ENCODE results near the gene PTPRCAP. TPM values are rescaled to one million over a fixed set of nuclear protein-coding genes. Genes with fewer than 3 reads are reported as not detected.

PTPRCAP gene
- polyA plus RNA-seq, 1 of the 3 experiments (the other 2 are of a cell fraction): 1.4 TPM

DNA sequence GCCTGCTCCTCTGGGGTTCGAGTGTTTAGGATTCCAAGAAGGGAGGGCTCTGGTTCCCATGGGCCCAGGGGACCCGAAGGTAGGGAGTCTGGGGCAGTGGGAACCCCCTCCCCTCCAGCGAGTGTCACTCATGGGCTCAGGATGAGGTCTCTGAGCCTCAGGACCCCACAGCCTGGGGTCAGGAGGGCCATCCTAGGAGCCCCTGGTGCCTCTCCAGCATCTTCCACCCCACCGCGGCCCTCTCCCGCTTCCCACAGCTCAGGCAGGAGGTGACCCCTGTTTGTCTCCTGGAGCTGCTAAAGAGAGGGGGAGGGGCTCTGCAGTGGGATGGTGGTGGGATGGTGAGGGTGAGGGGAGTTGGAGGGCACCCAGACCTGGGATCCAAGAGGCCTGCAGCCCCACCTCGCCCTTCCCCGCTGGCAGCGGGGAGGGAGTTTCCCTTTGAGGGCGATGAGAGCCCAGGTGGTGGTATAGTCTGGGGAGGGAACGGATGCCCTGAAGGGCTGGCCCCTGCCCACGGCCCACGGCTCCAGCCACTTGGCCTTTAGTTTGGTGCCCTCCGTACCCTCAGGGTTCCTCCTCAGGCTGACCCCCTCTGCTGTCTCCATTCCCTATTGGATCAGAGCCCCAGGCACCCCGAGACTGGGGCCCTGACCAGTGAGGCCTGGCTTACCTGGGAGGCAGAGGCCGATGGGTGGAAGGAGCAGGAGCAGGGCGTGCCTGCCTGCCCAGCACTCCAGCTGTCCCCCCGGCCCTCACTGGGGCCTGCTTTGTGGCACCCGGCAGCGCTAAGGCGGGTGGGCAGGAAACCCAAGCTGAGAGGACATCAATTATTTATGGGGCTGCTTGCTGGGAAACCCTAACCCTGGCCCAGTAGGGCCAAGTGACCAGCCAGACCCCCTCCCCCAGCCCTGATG is 16.6 kb upstream of the PTPRCAP start:
- TF ChIP-seq EZH2phosphoT487 (IDR thresholded peaks at IDR 0.05; ENCODE audit: borderline replicate concordance, low read depth): no peak
- TF ChIP-seq, protein P1, sequence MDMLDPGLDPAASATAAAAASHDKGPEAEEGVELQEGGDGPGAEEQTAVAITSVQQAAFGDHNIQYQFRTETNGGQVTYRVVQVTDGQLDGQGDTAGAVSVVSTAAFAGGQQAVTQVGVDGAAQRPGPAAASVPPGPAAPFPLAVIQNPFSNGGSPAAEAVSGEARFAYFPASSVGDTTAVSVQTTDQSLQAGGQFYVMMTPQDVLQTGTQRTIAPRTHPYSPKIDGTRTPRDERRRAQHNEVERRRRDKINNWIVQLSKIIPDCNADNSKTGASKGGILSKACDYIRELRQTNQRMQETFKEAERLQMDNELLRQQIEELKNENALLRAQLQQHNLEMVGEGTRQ (IDR thresholded peaks at IDR 0.05; ENCODE audit: borderline replicate concordance, low read depth, low read length): no peak
- no peak for TF ChIP-seq SMC3 (IDR thresholded peaks at IDR 0.05; ENCODE audit: low read depth, low read length)
- no peak for TF ChIP-seq FOXM1 (IDR thresholded peaks at IDR 0.05; ENCODE audit: low read depth)
- TF ChIP-seq TEAD4 (IDR thresholded peaks at IDR 0.05; ENCODE audit: borderline replicate concordance, insufficient read depth): no peak
- TF ChIP-seq, protein P2, sequence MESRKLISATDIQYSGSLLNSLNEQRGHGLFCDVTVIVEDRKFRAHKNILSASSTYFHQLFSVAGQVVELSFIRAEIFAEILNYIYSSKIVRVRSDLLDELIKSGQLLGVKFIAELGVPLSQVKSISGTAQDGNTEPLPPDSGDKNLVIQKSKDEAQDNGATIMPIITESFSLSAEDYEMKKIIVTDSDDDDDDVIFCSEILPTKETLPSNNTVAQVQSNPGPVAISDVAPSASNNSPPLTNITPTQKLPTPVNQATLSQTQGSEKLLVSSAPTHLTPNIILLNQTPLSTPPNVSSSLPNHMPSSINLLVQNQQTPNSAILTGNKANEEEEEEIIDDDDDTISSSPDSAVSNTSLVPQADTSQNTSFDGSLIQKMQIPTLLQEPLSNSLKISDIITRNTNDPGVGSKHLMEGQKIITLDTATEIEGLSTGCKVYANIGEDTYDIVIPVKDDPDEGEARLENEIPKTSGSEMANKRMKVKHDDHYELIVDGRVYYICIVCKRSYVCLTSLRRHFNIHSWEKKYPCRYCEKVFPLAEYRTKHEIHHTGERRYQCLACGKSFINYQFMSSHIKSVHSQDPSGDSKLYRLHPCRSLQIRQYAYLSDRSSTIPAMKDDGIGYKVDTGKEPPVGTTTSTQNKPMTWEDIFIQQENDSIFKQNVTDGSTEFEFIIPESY (IDR thresholded peaks at IDR 0.05; ENCODE audit: borderline replicate concordance, low read depth): no peak
- no peak for TF ChIP-seq MEF2A (IDR thresholded peaks at IDR 0.05; ENCODE audit: borderline replicate concordance, low read depth)
- no peak for TF ChIP-seq CTCF (IDR thresholded peaks at IDR 0.05)
- no peak for TF ChIP-seq RXRA (IDR thresholded peaks at IDR 0.05; ENCODE audit: borderline replicate concordance, low read depth)
- no peak for TF ChIP-seq EP300 (IDR thresholded peaks at IDR 0.05; ENCODE audit: borderline replicate concordance in 1 of 2, low read depth in 1 of 2, low read length in 1 of 2)
- no peak for TF ChIP-seq MXI1 (IDR thresholded peaks at IDR 0.05; ENCODE audit: low read depth, low read length)
- no peak for TF ChIP-seq ELF1 (IDR thresholded peaks at IDR 0.05)
- TF ChIP-seq RCOR1 (IDR thresholded peaks at IDR 0.05; ENCODE audit: low read length): no peak
- TF ChIP-seq, protein P3, sequence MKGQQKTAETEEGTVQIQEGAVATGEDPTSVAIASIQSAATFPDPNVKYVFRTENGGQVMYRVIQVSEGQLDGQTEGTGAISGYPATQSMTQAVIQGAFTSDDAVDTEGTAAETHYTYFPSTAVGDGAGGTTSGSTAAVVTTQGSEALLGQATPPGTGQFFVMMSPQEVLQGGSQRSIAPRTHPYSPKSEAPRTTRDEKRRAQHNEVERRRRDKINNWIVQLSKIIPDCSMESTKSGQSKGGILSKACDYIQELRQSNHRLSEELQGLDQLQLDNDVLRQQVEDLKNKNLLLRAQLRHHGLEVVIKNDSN (IDR thresholded peaks at IDR 0.05; ENCODE audit: borderline replicate concordance, low read depth): no peak
- no peak for TF ChIP-seq IRF3 (IDR thresholded peaks at IDR 0.05; ENCODE audit: low read depth, low read length)
- no peak for TF ChIP-seq FOSL2 (IDR thresholded peaks at IDR 0.05; ENCODE audit: borderline replicate concordance, low read depth)
- no peak for TF ChIP-seq TCF12 (IDR thresholded peaks at IDR 0.05)
- TF ChIP-seq POLR2AphosphoS5 (IDR thresholded peaks at IDR 0.05; ENCODE audit: low read depth, low read length): no peak

More for the DNA sequence above, 16.6 kb upstream of the PTPRCAP start:
- CTCF ChIA-PET: interaction anchor here (0.6 kb wide), 1 partner anchor 13 kb away, joined by 3 read pairs; no protein-coding TSS in a partner anchor
- H3K4me3 ChIP-seq (ENCODE audit: low read depth in 2 of 2, low read length in 1 of 2): no peak overlapping the region
- 85% methylated on average over 18 of the region's 21 CpGs for WGBS (ENCODE audit: low lambda C conversion rate)
- no peak overlapping the region for H3K4me2 ChIP-seq
- H3K36me3 ChIP-seq (replicated peaks in 1 of 2; ENCODE audit: control insufficient read depth in 1 of 2, insufficient read depth in 2 of 2, low read length in 1 of 2): no peaks in the 10 kb centered on the region
- H3K4me1 ChIP-seq (ENCODE audit: control insufficient read depth in 1 of 2, insufficient read depth in 2 of 2, low read depth in 1 of 2, low read length in 1 of 2): peaks cover 0 to 4% of the 10 kb centered on the region in 2 experiments; a peak in 1 of 4 replicates
- H2AFZ ChIP-seq (ENCODE audit: low read depth): no peak overlapping the region
- H3K79me2 ChIP-seq (ENCODE audit: insufficient read depth): no peaks in the 10 kb centered on the region
- no peaks in the 10 kb centered on the region for H4K20me1 ChIP-seq (ENCODE audit: insufficient read depth)
- no peaks in the 10 kb centered on the region for H3K9me3 ChIP-seq
- no peak for DNase-seq
- H3K9me2 ChIP-seq: no peaks in the 10 kb centered on the region
- H3F3A ChIP-seq (replicated peaks; ENCODE audit: insufficient read depth): no peaks in the 10 kb centered on the region
- no peak overlapping the region for H3K27ac ChIP-seq (ENCODE audit: low read depth in 2 of 2, low read length in 1 of 2)
- POLR2A ChIA-PET: no interaction called here
- no peak overlapping the region for H3K9ac ChIP-seq
- no peaks in the 10 kb centered on the region for H3K27me3 ChIP-seq (ENCODE audit: insufficient read depth)
